Inferior parietal cortex (tissue), 1 donor: Measurements from ENCODE around the gene FAM83B.
"Not testable (repeated sequence)": the region's sequence is repeated elsewhere in the genome, so short reads cannot be mapped to it uniquely, and the experiment has no call there.

Experiments
- DNase-seq: peaks from one replicate; pipeline ENCODE4 v3.0.0-alpha.2; 2016; ENCODE audit errors: extremely low spot score

Gene FAM83B

GRCh38 chr6:54861905-54862616, 15.5 kb downstream of the FAM83B start:
- no peak for DNase-seq

- no peak for DNase-seq
Measured at GRCh38 chr6:54864272-54864671, 17.7 kb downstream of the FAM83B start.

GRCh38 chr6:54865091-54865631, 18.6 kb downstream of the FAM83B start:
- DNase-seq, result no peak

GRCh38 chr6:54868556-54868955, 22.0 kb downstream of the FAM83B start:
- DNase-seq, result no peak

- no peak for DNase-seq
Measured at GRCh38 chr6:54873599-54873998, 27.0 kb downstream of the FAM83B start.

GRCh38 chr6:54874349-54875048, 27.9 kb downstream of the FAM83B start:
- DNase-seq, result no peak

GRCh38 chr6:54875539-54875938, 29.0 kb downstream of the FAM83B start:
- DNase-seq, result no peak

- DNase-seq, result no peak
Measured at GRCh38 chr6:54876365-54876764, 29.8 kb downstream of the FAM83B start.

- DNase-seq, result no peak
Measured at GRCh38 chr6:54876871-54877270, 30.3 kb downstream of the FAM83B start.

- no peak for DNase-seq
Measured at GRCh38 chr6:54877713-54878317, 31.2 kb downstream of the FAM83B start.

- no peak for DNase-seq
Measured at GRCh38 chr6:54878718-54879117, 32.1 kb downstream of the FAM83B start.

GRCh38 chr6:54879188-54879985, 32.8 kb downstream of the FAM83B start:
- no peak for DNase-seq

GRCh38 chr6:54881067-54881730, 34.6 kb downstream of the FAM83B start:
- no peak for DNase-seq

GRCh38 chr6:54881891-54882290, 35.3 kb downstream of the FAM83B start:
- not testable (repeated sequence) for DNase-seq

- DNase-seq, result no peak
Measured at GRCh38 chr6:54886932-54887584, 40.5 kb downstream of the FAM83B start.

GRCh38 chr6:54891536-54891935, 45.0 kb downstream of the FAM83B start:
- no peak for DNase-seq

- no peak for DNase-seq
Measured at GRCh38 chr6:54892831-54893230, 46.3 kb downstream of the FAM83B start.

GRCh38 chr6:54893818-54894217, 47.2 kb downstream of the FAM83B start:
- no peak for DNase-seq

- no peak for DNase-seq
Measured at GRCh38 chr6:54896302-54896701, 49.7 kb downstream of the FAM83B start.

- no peak for DNase-seq
Measured at GRCh38 chr6:54897462-54898189, 51.1 kb downstream of the FAM83B start.
